HepG2 (cell line): ENCODE results near the gene GNAZ.

ENCODE experiments used
- HHEX ChIP-seq: IDR thresholded peaks from 2 replicates; pipeline ENCODE4 v1.6.1; 2016; ENCODE audit warnings: control low read depth
- HMGA1 ChIP-seq: sonication (generic); formaldehyde crosslinking; conservative IDR thresholded peaks from 2 replicates; pipeline ENCODE4 v1.4.0; 2020; ENCODE audit warnings: missing genetic modification reagents
- IRX3 ChIP-seq: sonication (generic); formaldehyde crosslinking; IDR thresholded peaks from 2 replicates; pipeline ENCODE4 v1.8.1; 2023; ENCODE audit warnings: mild to moderate bottlenecking, low read depth, missing genetic modification reagents, borderline replicate concordance
- MEIS1 ChIP-seq: sonication (generic); formaldehyde crosslinking; IDR thresholded peaks from 2 replicates; pipeline ENCODE4 v1.9.0; 2021; ENCODE audit warnings: mild to moderate bottlenecking, missing genetic modification reagents, moderate library complexity, borderline replicate concordance
- REST ChIP-seq, 2 experiments: IDR thresholded peaks; 2 replicates each; pipeline ENCODE4 v1.6.1; 2011 to 2012; ENCODE audit warnings: low read length in 2 of 2, borderline replicate concordance in 1 of 2, low read depth in 1 of 2, mild to moderate bottlenecking in 1 of 2, moderate library complexity in 1 of 2
- YEATS2 ChIP-seq: sonication (generic); formaldehyde crosslinking; IDR thresholded peaks from 2 replicates; pipeline ENCODE4 v1.4.0; 2020; ENCODE audit warnings: missing genetic modification reagents, borderline replicate concordance
- ZNF253 ChIP-seq: sonication (generic); formaldehyde crosslinking; IDR thresholded peaks from 2 replicates; pipeline ENCODE4 v1.8.0; 2022; ENCODE audit warnings: mild to moderate bottlenecking, missing genetic modification reagents, borderline replicate concordance

GRCh38 chr22:23122992-23123803 is 52.9 kb downstream of the GNAZ start:
- TF ChIP-seq HMGA1 (CRISPR knock-in tag) (no peak), IRX3 (CRISPR knock-in tag) (no peak), MEIS1 (CRISPR knock-in tag) (no peak), REST (IDR thresholded peaks at IDR 0.05; ENCODE audit: borderline replicate concordance in 1 of 2, low read depth in 1 of 2, low read length in 2 of 2) (no peak), ZNF253 (CRISPR knock-in tag) (no peak), YEATS2 (CRISPR knock-in tag) (no peak), HHEX (CRISPR knock-in tag) (no peak)
